ENCODE data around the gene BBX.

- TF ChIP-seq POLR2AphosphoS5 (IDR thresholded peaks at IDR 0.05) (no peak), EP300 (IDR thresholded peaks at IDR 0.05) (no peak), CTCF (IDR thresholded peaks at IDR 0.05) (no peak)
Observed at GRCh38 chr3:107833722-107834416, 311.1 kb downstream of the BBX start.

All from upper lobe of left lung (tissue), 4 donors.